H9 (cell line): ENCODE data around the gene PRUNE2. TPM values are rescaled to one million over a fixed set of nuclear protein-coding genes. Genes with fewer than 3 reads are reported as not detected.

Source experiments
- DNase-seq: peaks from one replicate; pipeline ENCODE4 v3.0.0-alpha.2; 2017
- H2AFZ ChIP-seq: one replicate; pipeline ENCODE4 v1.6.1; 2013; ENCODE audit warnings: mild to moderate bottlenecking, low read length, control low read depth, moderate library complexity
- H2AK5ac ChIP-seq: 2 replicates; pipeline ENCODE4 v1.6.1; 2013; ENCODE audit warnings: low read length, control low read depth, mixed read lengths; ENCODE audit not compliant: insufficient read length
- H2BK120ac ChIP-seq: one replicate; pipeline ENCODE4 v1.6.1; 2013; ENCODE audit warnings: low read depth, mild to moderate bottlenecking, low read length, control low read depth, inconsistent platforms; ENCODE audit not compliant: poor library complexity, severe bottlenecking
- H2BK12ac ChIP-seq: 2 replicates; pipeline ENCODE4 v1.6.1; 2013; ENCODE audit warnings: low read length, control low read depth, mixed read lengths, low read depth; ENCODE audit not compliant: insufficient read length
- H2BK15ac ChIP-seq: 2 replicates; pipeline ENCODE4 v1.6.1; 2013; ENCODE audit warnings: low read depth, low read length, control low read depth
- H2BK20ac ChIP-seq: one replicate; pipeline ENCODE4 v1.6.1; 2013; ENCODE audit warnings: low read depth, mild to moderate bottlenecking, low read length, control low read depth, inconsistent platforms; ENCODE audit not compliant: poor library complexity, severe bottlenecking
- H2BK5ac ChIP-seq: 2 replicates; pipeline ENCODE4 v1.6.1; 2013; ENCODE audit warnings: low read length, control low read depth, mixed read lengths; ENCODE audit not compliant: insufficient read length
- H3K14ac ChIP-seq: 2 replicates; pipeline ENCODE4 v1.6.1; 2013; ENCODE audit warnings: low read length, control low read depth; ENCODE audit not compliant: insufficient read depth
- H3K18ac ChIP-seq: 2 replicates; pipeline ENCODE4 v1.6.1; 2013; ENCODE audit warnings: low read depth, mild to moderate bottlenecking, mixed read lengths, low read length, control low read depth; ENCODE audit not compliant: insufficient read length
- H3K23ac ChIP-seq: 2 replicates; pipeline ENCODE4 v1.6.1; 2013; ENCODE audit warnings: low read length, control low read depth, mixed read lengths, low read depth; ENCODE audit not compliant: insufficient read length
- H3K23me2 ChIP-seq: 2 replicates; pipeline ENCODE4 v1.6.1; 2013; ENCODE audit warnings: low read depth, mild to moderate bottlenecking, mixed read lengths, low read length, control low read depth; ENCODE audit not compliant: insufficient read length, poor library complexity, severe bottlenecking
- H3K27ac ChIP-seq: 2 replicates; pipeline ENCODE4 v1.5.1; 2013; ENCODE audit warnings: low read length, control low read depth, mixed read lengths, low read depth; ENCODE audit not compliant: insufficient read length
- H3K27me3 ChIP-seq: 2 replicates; pipeline ENCODE4 v1.6.1; 2013; ENCODE audit warnings: low read length, control low read depth, inconsistent platforms; ENCODE audit not compliant: insufficient read depth
- H3K4ac ChIP-seq: 2 replicates; pipeline ENCODE4 v1.6.1; 2013; ENCODE audit warnings: low read depth, mild to moderate bottlenecking, control low read depth, inconsistent platforms, low read length, moderate library complexity
- H3K4me1 ChIP-seq: 2 replicates; pipeline ENCODE4 v1.6.1; 2013; ENCODE audit warnings: low read length, control low read depth, inconsistent platforms; ENCODE audit not compliant: insufficient read depth
- H3K4me2 ChIP-seq: 2 replicates; pipeline ENCODE4 v1.6.1; 2013; ENCODE audit warnings: low read length, control low read depth, mixed read lengths; ENCODE audit not compliant: insufficient read length, insufficient read depth
- H3K56ac ChIP-seq: 2 replicates; pipeline ENCODE4 v1.6.1; 2013; ENCODE audit warnings: low read depth, mild to moderate bottlenecking, mixed read lengths, low read length, control low read depth; ENCODE audit not compliant: insufficient read length
- H3K79me1 ChIP-seq: 2 replicates; pipeline ENCODE4 v1.6.1; 2013; ENCODE audit warnings: low read depth, mild to moderate bottlenecking, moderate library complexity, low read length, control low read depth, inconsistent platforms; ENCODE audit not compliant: insufficient read depth, poor library complexity, severe bottlenecking
- H3K79me2 ChIP-seq: 2 replicates; pipeline ENCODE4 v1.6.1; 2013; ENCODE audit warnings: low read length, control low read depth, inconsistent platforms; ENCODE audit not compliant: insufficient read depth
- H3K9ac ChIP-seq: 2 replicates; pipeline ENCODE4 v1.6.1; 2013; ENCODE audit warnings: low read length, control low read depth, mixed read lengths; ENCODE audit not compliant: insufficient read length; ENCODE audit errors: extremely low read depth
- H3K9me3 ChIP-seq: one replicate; pipeline ENCODE4 v1.6.1; 2013; ENCODE audit warnings: low read depth, low read length, inconsistent platforms; ENCODE audit not compliant: control insufficient read depth
- H3T11ph ChIP-seq: one replicate; pipeline ENCODE4 v1.6.1; 2013; ENCODE audit warnings: mild to moderate bottlenecking, low read length, control low read depth, inconsistent platforms
- H4K20me1 ChIP-seq: one replicate; pipeline ENCODE4 v1.6.1; 2013; ENCODE audit not compliant: control insufficient read depth, insufficient read length, insufficient read depth
- H4K5ac ChIP-seq: 2 replicates; pipeline ENCODE4 v1.6.1; 2013; ENCODE audit warnings: low read depth, mild to moderate bottlenecking, mixed read lengths, low read length, control low read depth; ENCODE audit not compliant: insufficient read length
- H4K8ac ChIP-seq: replicated peaks from 2 replicates; pipeline ENCODE4 v1.6.1; 2013; ENCODE audit warnings: low read length, control low read depth, mixed read lengths, low read depth; ENCODE audit not compliant: insufficient read length
- H4K91ac ChIP-seq: 2 replicates; pipeline ENCODE4 v1.6.1; 2013; ENCODE audit warnings: low read depth, mild to moderate bottlenecking, moderate library complexity, mixed read lengths, low read length, control low read depth; ENCODE audit not compliant: insufficient read length
- H3K27ac Mint-ChIP-seq, 3 experiments: 2 replicates in 2 of 3; 3 replicates in 1 of 3; pipeline ENCODE4 v1.8.0; 2020 to 2021; ENCODE audit warnings: mixed read lengths in 3 of 3, mild to moderate bottlenecking in 1 of 3, moderate library complexity in 1 of 3
- H3K27me3 Mint-ChIP-seq: 2 replicates; pipeline ENCODE4 v1.8.0; 2021; ENCODE audit warnings: low read depth, mild to moderate bottlenecking, moderate library complexity, mixed read lengths
- H3K36me3 Mint-ChIP-seq, 3 experiments: 2 replicates in 2 of 3; 3 replicates in 1 of 3; pipeline ENCODE4 v1.8.0; 2020 to 2021; ENCODE audit warnings: low read depth in 3 of 3, mixed read lengths in 3 of 3; ENCODE audit not compliant: insufficient read depth in 1 of 3
- H3K4me1 Mint-ChIP-seq, 2 experiments: 2 replicates each; pipeline ENCODE4 v1.8.0; 2020; ENCODE audit warnings: mixed read lengths in 2 of 2
- H3K4me3 Mint-ChIP-seq, 2 experiments: 2 replicates in 1 of 2; 3 replicates in 1 of 2; pipeline ENCODE4 v1.8.0; 2020 to 2021; ENCODE audit warnings: mild to moderate bottlenecking in 2 of 2, mixed read lengths in 2 of 2, moderate library complexity in 1 of 2
- H3K9me3 Mint-ChIP-seq, 2 experiments: 2 replicates in 1 of 2; 3 replicates in 1 of 2; pipeline ENCODE4 v1.8.0; 2020; ENCODE audit warnings: mild to moderate bottlenecking in 2 of 2, mixed read lengths in 2 of 2, moderate library complexity in 1 of 2
- CTCF ChIP-seq: fragments of 200-600 bp; sonication (generic); conservative IDR thresholded peaks from 3 replicates; pipeline ENCODE4 v1.8.0; 2021; ENCODE audit warnings: antibody characterized with exemption, mild to moderate bottlenecking
- WGBS: extraction: QIAGEN DNeasy Blood & Tissue Kit; methylation state at CpG from one replicate; pipeline ENCODE4 v1.1.7; 2013; ENCODE audit warnings: missing lambda C conversion rate, low lambda C conversion rate, mixed read lengths; ENCODE audit not compliant: insufficient read length; ENCODE audit errors: extremely low coverage; 5-methylcytosine and 5-hydroxymethylcytosine counted together
- total RNA-seq: library from RNA; stranded (reverse); gene quantifications from 2 replicates; pipeline ENCODE4 v1.2.1, GENCODE V29; 2021

Gene PRUNE2
- total RNA-seq, 1 experiment from 2014 or later, result 12.1 TPM

- Histone ChIP-seq H3K4ac (no peak overlapping the region), H3K79me2 (no peaks in the 10 kb centered on the region), H3K27ac (no peak overlapping the region), H3K9me3 (no peaks in the 10 kb centered on the region), H3K18ac (no peak overlapping the region), H3K23ac (no peak overlapping the region), H4K91ac (no peak overlapping the region), H3K9ac (no peak overlapping the region), H2AK5ac (no peak overlapping the region), H2BK120ac (no peak overlapping the region), H2AFZ (no peak overlapping the region), H2BK12ac (no peak overlapping the region), H3K27me3 (no peaks in the 10 kb centered on the region), H3K14ac (no peak overlapping the region), H2BK20ac (no peak overlapping the region), H2BK15ac (no peak overlapping the region), H3K4me1 (no peaks in the 10 kb centered on the region), H3T11ph (no peak overlapping the region), H3K79me1 (no peaks in the 10 kb centered on the region), H4K8ac (no peak overlapping the region), H3K56ac (no peak overlapping the region), H3K23me2 (no peaks in the 10 kb centered on the region), H4K5ac (no peak overlapping the region), H4K20me1 (no peaks in the 10 kb centered on the region), H2BK5ac (no peak overlapping the region), H3K4me2 (no peak overlapping the region)
- no peak for TF ChIP-seq CTCF
- no CpG with 5 or more reads among the region's 3 CpGs for WGBS
- DNase-seq, result no peak
- no peak overlapping the region for H3K4me3 Mint-ChIP-seq
- peaks cover 0 to 2% of the 10 kb centered on the region in 2 experiments; a peak in 1 of 5 replicates for H3K9me3 Mint-ChIP-seq
- peaks cover 5 to 7% of the 10 kb centered on the region in 2 experiments; a peak in 3 of 4 replicates for H3K4me1 Mint-ChIP-seq
- no peaks in the 10 kb centered on the region for H3K36me3 Mint-ChIP-seq
- H3K27ac Mint-ChIP-seq, result no peak overlapping the region
- H3K27me3 Mint-ChIP-seq, result peaks cover 1% of the 10 kb centered on the region; the same call in 1 of the 2 replicates
Measured at GRCh38 chr9:76737154-76737902, 168.6 kb downstream of the PRUNE2 start.
